Measurements from ENCODE around the gene KRTAP5-2.

GRCh38 chr11:1639102-1639620, 41.1 kb upstream of the KRTAP5-2 start:
- TF ChIP-seq, protein P1, sequence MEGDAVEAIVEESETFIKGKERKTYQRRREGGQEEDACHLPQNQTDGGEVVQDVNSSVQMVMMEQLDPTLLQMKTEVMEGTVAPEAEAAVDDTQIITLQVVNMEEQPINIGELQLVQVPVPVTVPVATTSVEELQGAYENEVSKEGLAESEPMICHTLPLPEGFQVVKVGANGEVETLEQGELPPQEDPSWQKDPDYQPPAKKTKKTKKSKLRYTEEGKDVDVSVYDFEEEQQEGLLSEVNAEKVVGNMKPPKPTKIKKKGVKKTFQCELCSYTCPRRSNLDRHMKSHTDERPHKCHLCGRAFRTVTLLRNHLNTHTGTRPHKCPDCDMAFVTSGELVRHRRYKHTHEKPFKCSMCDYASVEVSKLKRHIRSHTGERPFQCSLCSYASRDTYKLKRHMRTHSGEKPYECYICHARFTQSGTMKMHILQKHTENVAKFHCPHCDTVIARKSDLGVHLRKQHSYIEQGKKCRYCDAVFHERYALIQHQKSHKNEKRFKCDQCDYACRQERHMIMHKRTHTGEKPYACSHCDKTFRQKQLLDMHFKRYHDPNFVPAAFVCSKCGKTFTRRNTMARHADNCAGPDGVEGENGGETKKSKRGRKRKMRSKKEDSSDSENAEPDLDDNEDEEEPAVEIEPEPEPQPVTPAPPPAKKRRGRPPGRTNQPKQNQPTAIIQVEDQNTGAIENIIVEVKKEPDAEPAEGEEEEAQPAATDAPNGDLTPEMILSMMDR (IDR thresholded peaks at IDR 0.05 in 8 of 11, conservative IDR thresholded peaks at IDR 0.05 in 3 of 11): no peak
- TF ChIP-seq POLR2AphosphoS5 (IDR thresholded peaks at IDR 0.05): no peak

Data from spleen (tissue), 7 donors.